GM12801 (cell line): ENCODE measurements around the gene LAX1.

Source experiments
- TF ChIP-seq, protein P1 (sequence below): IDR thresholded peaks from one replicate; pipeline ENCODE4 v1.5.1; 2011; ENCODE audit warnings: control low read depth; ENCODE audit not compliant: insufficient read length; ENCODE audit errors: extremely low read depth

Gene LAX1

GRCh38 chr1:203742436-203742835 lies 22.5 kb upstream of the LAX1 start:
- TF ChIP-seq, protein P1, sequence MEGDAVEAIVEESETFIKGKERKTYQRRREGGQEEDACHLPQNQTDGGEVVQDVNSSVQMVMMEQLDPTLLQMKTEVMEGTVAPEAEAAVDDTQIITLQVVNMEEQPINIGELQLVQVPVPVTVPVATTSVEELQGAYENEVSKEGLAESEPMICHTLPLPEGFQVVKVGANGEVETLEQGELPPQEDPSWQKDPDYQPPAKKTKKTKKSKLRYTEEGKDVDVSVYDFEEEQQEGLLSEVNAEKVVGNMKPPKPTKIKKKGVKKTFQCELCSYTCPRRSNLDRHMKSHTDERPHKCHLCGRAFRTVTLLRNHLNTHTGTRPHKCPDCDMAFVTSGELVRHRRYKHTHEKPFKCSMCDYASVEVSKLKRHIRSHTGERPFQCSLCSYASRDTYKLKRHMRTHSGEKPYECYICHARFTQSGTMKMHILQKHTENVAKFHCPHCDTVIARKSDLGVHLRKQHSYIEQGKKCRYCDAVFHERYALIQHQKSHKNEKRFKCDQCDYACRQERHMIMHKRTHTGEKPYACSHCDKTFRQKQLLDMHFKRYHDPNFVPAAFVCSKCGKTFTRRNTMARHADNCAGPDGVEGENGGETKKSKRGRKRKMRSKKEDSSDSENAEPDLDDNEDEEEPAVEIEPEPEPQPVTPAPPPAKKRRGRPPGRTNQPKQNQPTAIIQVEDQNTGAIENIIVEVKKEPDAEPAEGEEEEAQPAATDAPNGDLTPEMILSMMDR, result no peak

DNA sequence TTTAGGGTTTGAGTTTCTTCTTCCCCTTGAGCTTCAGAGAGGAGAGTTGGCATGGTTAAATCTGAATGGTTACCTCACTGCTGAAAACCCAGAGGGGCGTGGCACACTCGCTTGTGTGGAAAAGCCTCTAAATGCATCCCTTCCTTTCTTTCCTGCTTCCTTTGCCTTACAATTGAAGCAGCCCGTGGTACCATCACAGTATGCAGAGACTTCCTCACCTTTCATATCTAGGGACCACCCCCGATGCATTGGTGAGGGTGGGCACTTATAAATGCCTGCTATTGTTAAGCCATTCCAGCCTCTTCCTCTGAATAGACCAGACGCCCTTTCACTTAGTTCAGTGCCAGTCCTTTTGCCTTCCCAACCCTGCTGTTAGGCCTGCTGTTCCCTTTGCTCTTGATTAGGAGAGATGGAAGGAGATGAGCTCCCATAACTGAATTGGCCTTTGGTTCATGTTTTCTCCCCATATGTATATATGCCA lies 21.9 kb upstream of the LAX1 start:
- TF ChIP-seq, protein P1, result no peak

DNA sequence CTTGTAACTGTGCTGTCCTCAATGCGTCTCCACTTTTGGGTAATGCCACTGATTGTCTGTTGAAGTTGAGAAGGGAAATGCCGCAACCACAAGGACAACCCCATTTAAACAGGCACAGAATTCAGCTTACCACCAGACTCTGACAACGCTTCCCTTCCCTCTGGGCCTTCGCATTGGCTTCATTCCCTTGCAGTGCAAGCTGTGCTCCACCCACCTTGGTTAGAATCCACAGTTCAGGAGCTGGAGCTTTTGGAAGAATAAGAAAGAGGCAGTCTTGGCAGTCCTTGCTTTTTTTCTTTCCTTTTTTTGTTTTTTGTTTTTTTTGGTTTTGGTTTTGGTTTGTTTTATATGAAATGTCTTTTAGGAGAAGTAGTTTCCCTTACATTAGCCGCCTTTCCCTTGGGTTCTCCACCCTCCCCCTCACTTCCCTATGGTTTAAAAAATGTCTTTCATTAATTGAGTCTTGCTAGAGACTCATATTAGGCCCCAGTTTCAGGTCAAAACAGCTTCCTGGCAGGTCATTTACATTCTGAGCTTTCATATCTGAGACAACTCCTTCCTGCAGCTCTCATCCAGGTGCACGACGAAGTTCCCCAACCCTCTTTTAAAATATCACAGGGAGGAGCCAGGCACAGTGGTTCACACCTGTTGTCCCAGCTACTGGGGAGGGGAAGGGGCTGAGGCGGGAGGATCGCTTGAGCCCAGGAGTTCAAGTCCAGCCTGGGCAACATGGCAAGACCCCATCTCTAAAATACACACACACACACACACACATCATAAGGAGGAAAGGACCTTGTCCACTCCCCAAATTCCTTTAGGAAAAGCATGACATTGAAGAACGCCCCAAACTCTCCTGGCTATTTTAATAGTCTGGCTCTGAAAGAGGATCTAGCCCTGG lies 20.7 kb upstream of the LAX1 start:
- TF ChIP-seq, protein P1, result no peak

DNA sequence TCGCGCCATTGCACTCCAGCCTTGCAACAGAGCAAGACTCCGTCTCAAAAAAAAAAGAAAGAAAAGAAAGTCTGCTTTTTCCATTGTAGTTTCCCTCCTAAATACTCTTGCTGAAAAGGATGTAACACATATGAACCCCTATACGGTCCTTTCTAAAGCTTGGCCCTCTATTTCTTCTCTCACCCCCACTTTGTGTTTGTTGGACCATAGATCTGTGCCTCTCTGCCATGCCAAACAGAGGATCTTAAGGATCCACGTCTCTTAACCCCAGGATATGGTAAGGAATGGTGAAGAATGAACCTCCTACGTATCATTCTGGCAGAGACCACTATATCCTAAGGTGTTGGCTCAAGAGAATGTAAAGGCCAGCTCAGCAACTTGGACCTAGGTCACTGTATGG lies 18.7 kb upstream of the LAX1 start:
- TF ChIP-seq, protein P1, result no peak

- TF ChIP-seq, protein P1, result no peak
Measured at GRCh38 chr1:203751051-203751450, 13.9 kb upstream of the LAX1 start.

GRCh38 chr1:203754455-203754864 lies 10.5 kb upstream of the LAX1 start:
- TF ChIP-seq, protein P1, result no peak

GRCh38 chr1:203756036-203756435 lies 8.9 kb upstream of the LAX1 start:
- TF ChIP-seq, protein P1, result no peak
